Retina (tissue), 1 donor: ENCODE measurements around the gene MPRIP.

Experiments used
- DNase-seq: peaks from one replicate; pipeline ENCODE4 v3.0.0-alpha.2; 2016

Gene MPRIP

GRCh38 chr17:17052462-17053221 lies 10.4 kb downstream of the MPRIP start:
- no peak for DNase-seq

- no peak for DNase-seq
These were observed 11.5 kb downstream of the MPRIP start for GRCh38 chr17:17053446-17054379.

- no peak for DNase-seq
These were observed 12.4 kb downstream of the MPRIP start for GRCh38 chr17:17054636-17055035.

GRCh38 chr17:17055286-17056155 lies 13.3 kb downstream of the MPRIP start:
- DNase-seq = no peak

GRCh38 chr17:17056156-17056539 lies 13.9 kb downstream of the MPRIP start:
- no peak for DNase-seq

- no peak for DNase-seq
These were observed 14.8 kb downstream of the MPRIP start for GRCh38 chr17:17057057-17057551.

GRCh38 chr17:17058304-17058703 lies 16.0 kb downstream of the MPRIP start:
- DNase-seq = no peak

GRCh38 chr17:17059301-17059890 lies 17.1 kb downstream of the MPRIP start:
- no peak for DNase-seq

- DNase-seq = no peak
These were observed 18.0 kb downstream of the MPRIP start for GRCh38 chr17:17060001-17060922.

GRCh38 chr17:17060930-17061329 lies 18.7 kb downstream of the MPRIP start:
- no peak for DNase-seq

- no peak for DNase-seq
These were observed 19.3 kb downstream of the MPRIP start for GRCh38 chr17:17061516-17061915.

- DNase-seq = no peak
These were observed 20.1 kb downstream of the MPRIP start for GRCh38 chr17:17062356-17062755.

GRCh38 chr17:17062866-17063265 lies 20.6 kb downstream of the MPRIP start:
- DNase-seq = no peak

- DNase-seq = no peak
These were observed 21.4 kb downstream of the MPRIP start for GRCh38 chr17:17063546-17064122.

- no peak for DNase-seq
These were observed 22.1 kb downstream of the MPRIP start for GRCh38 chr17:17064322-17064721.

GRCh38 chr17:17066021-17066420 lies 23.8 kb downstream of the MPRIP start:
- no peak for DNase-seq

GRCh38 chr17:17067257-17067656 lies 25.0 kb downstream of the MPRIP start:
- DNase-seq = no peak

GRCh38 chr17:17069849-17070248 lies 27.6 kb downstream of the MPRIP start:
- DNase-seq = no peak

- DNase-seq = no peak
These were observed 28.7 kb downstream of the MPRIP start for GRCh38 chr17:17070931-17071330.

GRCh38 chr17:17071531-17072360 lies 29.5 kb downstream of the MPRIP start:
- no peak for DNase-seq
